B cell (primary cell): ENCODE results near the gene AKAP9. TPM values are rescaled to one million over a fixed set of nuclear protein-coding genes. Genes with fewer than 3 reads are reported as not detected.

Experiments
- ATAC-seq: fragments of 200-7000 bp; cut with Tn5 transposase; one replicate; pipeline ENCODE4 v1.10.0; 2021; ENCODE audit warnings: low read depth, mild to moderate bottlenecking, moderate number of reproducible peaks, moderate library complexity
- CTCF ChIA-PET: fragments of 350-600 bp; sonication (Branson Sonifier 250); formaldehyde crosslinking; loops from one replicate; lab custom pipeline; 2021; ENCODE audit warnings: antibody characterized with exemption, inconsistent platforms; lab: Charles Lee
- POLR2A ChIA-PET: fragments of 350-600 bp; sonication (Branson Sonifier 250); formaldehyde crosslinking; loops from one replicate; lab custom pipeline; 2021; ENCODE audit warnings: antibody characterized with exemption; lab: Charles Lee
- DNase-seq: peaks from one replicate; pipeline ENCODE4 v3.0.0; 2013
- H2AFZ ChIP-seq: 2 replicates; pipeline ENCODE4 v1.6.1; 2012; ENCODE audit warnings: mild to moderate bottlenecking, low read depth, low read length; ENCODE audit not compliant: insufficient read depth, poor library complexity, severe bottlenecking
- H3K27ac ChIP-seq, 2 donors: 1 replicate in 1 of 2; 2 replicates in 1 of 2; pipeline ENCODE4 v1.5.1; 2012 to 2013; ENCODE audit warnings: low read length in 2 of 2, mild to moderate bottlenecking in 2 of 2, moderate library complexity in 1 of 2
- H3K27me3 ChIP-seq, 4 experiments: fragments of 200-600 bp in 1 of 4; sonication (generic) in 1 of 4; replicated peaks in 1 of 4; 1 replicate in 2 of 4; 2 replicates in 2 of 4; pipeline versions ENCODE4 v1.6.1 to v1.7.0; 2013 to 2016; ENCODE audit warnings: low read length in 3 of 4, mild to moderate bottlenecking in 2 of 4, mixed read lengths in 1 of 4, moderate library complexity in 1 of 4; ENCODE audit not compliant: insufficient read depth in 4 of 4, control insufficient read depth in 3 of 4; ENCODE audit errors: control extremely low read depth in 1 of 4
- H3K36me3 ChIP-seq, 2 experiments: replicated peaks in 1 of 2; 1 replicate in 1 of 2; 2 replicates in 1 of 2; pipeline versions ENCODE4 v1.6.1 to v1.7.1; 2013; ENCODE audit warnings: low read length in 1 of 2; ENCODE audit not compliant: insufficient read depth in 2 of 2, control insufficient read depth in 1 of 2; ENCODE audit errors: control extremely low read depth in 1 of 2, extremely low read depth in 1 of 2
- H3K4me1 ChIP-seq, 2 donors: fragments of 200-600 bp in 1 of 2; sonication (generic) in 1 of 2; 1 replicate in 1 of 2; 2 replicates in 1 of 2; pipeline versions ENCODE4 v1.5.1 to v1.6.1; 2013 to 2017; ENCODE audit warnings: low read length in 2 of 2; ENCODE audit not compliant: control insufficient read depth in 2 of 2, insufficient read depth in 2 of 2
- H3K4me2 ChIP-seq: replicated peaks from 2 replicates; pipeline ENCODE3; 2012; ENCODE audit warnings: mild to moderate bottlenecking, low read depth, low read length; ENCODE audit not compliant: poor library complexity, severe bottlenecking
- H3K4me3 ChIP-seq, 5 experiments: fragments of 200-600 bp in 1 of 5; sonication (generic) in 1 of 5; 1 replicate in 3 of 5; 2 replicates in 2 of 5; pipeline versions ENCODE4 v1.5.1 to v1.7.0; 2011 to 2016; ENCODE audit warnings: low read length in 4 of 5, mild to moderate bottlenecking in 4 of 5, low read depth in 2 of 5, control low read depth in 1 of 5, moderate library complexity in 1 of 5; ENCODE audit not compliant: insufficient read depth in 1 of 5; ENCODE audit errors: control extremely low read depth in 1 of 5, extremely low read depth in 1 of 5
- H3K79me2 ChIP-seq: fragments of 200-600 bp; sonication (generic); one replicate; pipeline ENCODE4 v1.6.0; 2016; ENCODE audit warnings: low read length; ENCODE audit not compliant: control insufficient read depth, insufficient read depth
- H3K9ac ChIP-seq: fragments of 200-600 bp; sonication (generic); 2 replicates; pipeline ENCODE4 v1.6.1; 2017; ENCODE audit warnings: mild to moderate bottlenecking, low read length, moderate library complexity
- H3K9me3 ChIP-seq, 3 donors: one replicate each; pipeline versions ENCODE4 v1.6.1 to v1.7.1; 2013; ENCODE audit warnings: low read length in 2 of 3; ENCODE audit not compliant: control insufficient read depth in 2 of 3, insufficient read depth in 1 of 3; ENCODE audit errors: control extremely low read depth in 1 of 3
- H4K20me1 ChIP-seq: 2 replicates; pipeline ENCODE4 v1.6.0; 2012; ENCODE audit warnings: mild to moderate bottlenecking, low read length; ENCODE audit not compliant: insufficient read depth, control insufficient read depth, poor library complexity, severe bottlenecking
- H3K27ac Mint-ChIP-seq: one replicate; pipeline ENCODE4 v1.8.0; 2021; ENCODE audit warnings: mixed read lengths
- H3K27me3 Mint-ChIP-seq: one replicate; pipeline ENCODE4 v1.8.0; 2021; ENCODE audit warnings: mixed read lengths
- H3K4me1 Mint-ChIP-seq: one replicate; pipeline ENCODE4 v1.8.0; 2021; ENCODE audit warnings: mixed read lengths
- H3K4me3 Mint-ChIP-seq: one replicate; pipeline ENCODE4 v1.8.0; 2021; ENCODE audit warnings: mixed read lengths
- H3K9me3 Mint-ChIP-seq: one replicate; pipeline ENCODE4 v1.8.0; 2022; ENCODE audit warnings: mixed read lengths; ENCODE audit not compliant: insufficient read depth
- EZH2 ChIP-seq: IDR thresholded peaks from 2 replicates; pipeline ENCODE4 v1.6.1; 2012; ENCODE audit warnings: borderline replicate concordance, low read depth, mild to moderate bottlenecking, moderate library complexity, low read length; ENCODE audit not compliant: insufficient read depth, poor library complexity, severe bottlenecking
- WGBS: methylation state at CpG from one replicate; pipeline ENCODE4 v1.1.5; 2013; ENCODE audit warnings: missing lambda C conversion rate; ENCODE audit not compliant: insufficient coverage; 5-methylcytosine and 5-hydroxymethylcytosine counted together
- intact Hi-C: fragments of 100-400 bp; cut with micrococcal nuclease; formaldehyde crosslinking; loops from one replicate; pipeline ENCODE4 v1.10.0; 2022
- polyA plus RNA-seq: library from polyadenylated mRNA; depleted of rRNA; stranded (reverse); fragments of >200 nt; gene quantifications from 2 replicates; pipeline ENCODE4 v1.2.3, GENCODE V29; 2012
- total RNA-seq, 2 donors: library from RNA; stranded (reverse); fragments of 120-200 nt in 1 of 2; gene quantifications; 1 replicate in 1 of 2; 2 replicates in 1 of 2; pipeline versions ENCODE4 v1.2.3 to v1.2.4, GENCODE V29; 2013 to 2022
- TF ChIP-seq, protein P1 (sequence below): fragments of 200-600 bp; IDR thresholded peaks from one replicate; pipeline ENCODE4 v1.8.0; 2022; ENCODE audit warnings: antibody characterized with exemption, mild to moderate bottlenecking

Gene AKAP9
- total and polyA plus RNA-seq, 2 donors (not counting 1 experiment from before 2014, with no cell fraction given), result 19.3 to 106 TPM

DNA sequence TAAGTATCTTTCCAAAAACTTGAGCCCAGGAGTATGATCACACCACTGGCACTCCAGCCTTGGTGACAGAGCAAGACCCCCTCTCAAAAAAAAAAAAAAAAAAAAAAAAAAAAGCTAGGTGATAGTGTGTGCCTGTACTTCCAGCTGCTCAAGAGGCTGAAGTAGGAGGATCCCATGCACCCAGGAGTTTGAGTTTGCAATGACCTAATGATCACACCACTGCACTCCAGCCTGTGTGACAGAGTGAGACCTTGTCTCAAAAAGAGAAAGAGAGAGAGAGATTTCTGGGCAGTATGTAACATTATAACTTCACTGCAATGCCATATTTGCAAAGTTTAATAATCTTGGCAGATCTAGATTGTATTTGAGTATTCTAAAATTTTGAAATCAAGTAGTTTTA, 47.6 kb downstream of the AKAP9 start:
- Histone ChIP-seq H3K79me2 (no peaks in the 10 kb centered on the region), H3K9ac (no peak overlapping the region), H3K4me2 (no peak overlapping the region)

GRCh38 chr7:91993976-91994375, 53.3 kb downstream of the AKAP9 start:
- Histone ChIP-seq H3K36me3 (peaks cover 20 to 50% of the 10 kb centered on the region in 2 experiments), H3K4me2 (no peak overlapping the region), H3K27me3 (no peaks in the 10 kb centered on the region), H2AFZ (no peak overlapping the region), H3K4me3 (no peak overlapping the region), H3K27ac (no peak overlapping the region), H3K79me2 (no peaks in the 10 kb centered on the region), H3K4me1 (no peaks in the 10 kb centered on the region), H3K9me3 (no peaks in the 10 kb centered on the region), H3K9ac (no peak overlapping the region), H4K20me1 (no peaks in the 10 kb centered on the region)
- intact Hi-C loops, result no loop called here
- Mint-ChIP-seq H3K27me3 (no peaks in the 10 kb centered on the region), H3K27ac (no peak overlapping the region), H3K4me1 (no peaks in the 10 kb centered on the region), H3K4me3 (no peak overlapping the region), H3K9me3 (no peaks in the 10 kb centered on the region)
- ChIA-PET CTCF (interaction anchor here (1.3 kb wide), 1 partner anchor 30 kb away, joined by 3 read pairs; no protein-coding TSS in a partner anchor), POLR2A (no interaction called here)
- WGBS, result 54% methylated on average over 3 of the region's 3 CpGs
- TF ChIP-seq, protein P1, sequence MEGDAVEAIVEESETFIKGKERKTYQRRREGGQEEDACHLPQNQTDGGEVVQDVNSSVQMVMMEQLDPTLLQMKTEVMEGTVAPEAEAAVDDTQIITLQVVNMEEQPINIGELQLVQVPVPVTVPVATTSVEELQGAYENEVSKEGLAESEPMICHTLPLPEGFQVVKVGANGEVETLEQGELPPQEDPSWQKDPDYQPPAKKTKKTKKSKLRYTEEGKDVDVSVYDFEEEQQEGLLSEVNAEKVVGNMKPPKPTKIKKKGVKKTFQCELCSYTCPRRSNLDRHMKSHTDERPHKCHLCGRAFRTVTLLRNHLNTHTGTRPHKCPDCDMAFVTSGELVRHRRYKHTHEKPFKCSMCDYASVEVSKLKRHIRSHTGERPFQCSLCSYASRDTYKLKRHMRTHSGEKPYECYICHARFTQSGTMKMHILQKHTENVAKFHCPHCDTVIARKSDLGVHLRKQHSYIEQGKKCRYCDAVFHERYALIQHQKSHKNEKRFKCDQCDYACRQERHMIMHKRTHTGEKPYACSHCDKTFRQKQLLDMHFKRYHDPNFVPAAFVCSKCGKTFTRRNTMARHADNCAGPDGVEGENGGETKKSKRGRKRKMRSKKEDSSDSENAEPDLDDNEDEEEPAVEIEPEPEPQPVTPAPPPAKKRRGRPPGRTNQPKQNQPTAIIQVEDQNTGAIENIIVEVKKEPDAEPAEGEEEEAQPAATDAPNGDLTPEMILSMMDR, result no peak
- no peak for TF ChIP-seq EZH2
- DNase-seq (no peak), ATAC-seq (no peak)

More for the DNA sequence above, 47.6 kb downstream of the AKAP9 start:
- H3K9me3 ChIP-seq, result no peaks in the 10 kb centered on the region
- TF ChIP-seq, protein P1, result no peak
- TF ChIP-seq EZH2, result no peak
- H3K27me3 ChIP-seq, result no peaks in the 10 kb centered on the region
- Mint-ChIP-seq H3K9me3 (no peaks in the 10 kb centered on the region), H3K27me3 (no peaks in the 10 kb centered on the region), H3K4me3 (no peak overlapping the region), H3K27ac (no peak overlapping the region), H3K4me1 (peaks cover 12% of the 10 kb centered on the region)
- H2AFZ ChIP-seq, result no peak overlapping the region
- peaks cover 4 to 7% of the 10 kb centered on the region in 2 experiments for H3K36me3 ChIP-seq
- no peak overlapping the region for H3K27ac ChIP-seq
- ChIA-PET CTCF (no interaction called here), POLR2A (interaction anchor here (0.7 kb wide), 1 partner anchor 116 kb away, joined by 3 read pairs; no protein-coding TSS in a partner anchor)
- ATAC-seq (no peak), DNase-seq (no peak)
- intact Hi-C loops, result no loop called here
- H3K4me1 ChIP-seq, result no peaks in the 10 kb centered on the region
- H3K4me3 ChIP-seq, result no peak overlapping the region
- H4K20me1 ChIP-seq, result peaks cover 6% of the 10 kb centered on the region
